ENCODE measurements around the gene GALNT7.
"Not testable (repeated sequence)": the region's sequence is repeated elsewhere in the genome, so short reads cannot be mapped to it uniquely, and the experiment has no call there.

The GALNT7 gene

DNA sequence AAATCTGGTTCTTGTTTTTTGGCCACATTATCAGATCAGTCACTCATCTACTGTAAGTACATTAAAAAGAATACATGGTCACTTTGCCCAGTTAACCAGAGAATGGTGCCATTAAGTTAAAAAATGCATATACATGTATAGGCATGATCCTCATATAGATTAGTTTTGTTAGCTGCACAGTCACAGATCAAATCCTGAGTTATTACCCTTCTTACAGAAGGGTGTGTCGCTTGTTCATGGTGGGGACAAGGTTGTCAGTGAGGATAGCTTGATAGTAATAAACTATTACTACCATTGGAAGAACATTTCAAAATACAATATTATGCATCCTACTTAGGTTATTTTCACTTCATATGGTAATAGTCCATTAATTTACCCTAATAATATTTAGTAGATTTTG lies 48.5 kb downstream of the GALNT7 start:
- H3K36me3 Mint-ChIP-seq (ENCODE audit: insufficient read depth), result no peaks in the 10 kb centered on the region
- no peaks in the 10 kb centered on the region for H3K9me3 Mint-ChIP-seq
- no peak overlapping the region for H3K27ac Mint-ChIP-seq
- H3K4me3 Mint-ChIP-seq, result no peak overlapping the region
- ATAC-seq (replicated peaks) (no peak), DNase-seq (no peak)
- H3K4me1 Mint-ChIP-seq (ENCODE audit: low read depth in 2 of 2), result peaks cover 13 to 25% of the 10 kb centered on the region in 2 donors
- H3K27me3 Mint-ChIP-seq, result no peaks in the 10 kb centered on the region

- no peak for DNase-seq
These were observed 49.1 kb downstream of the GALNT7 start for GRCh38 chr4:173217727-173218126.

GRCh38 chr4:173218411-173219125 lies 50.0 kb downstream of the GALNT7 start:
- ATAC-seq (replicated peaks), result no peak
- peaks cover 13 to 25% of the 10 kb centered on the region in 2 donors for H3K4me1 Mint-ChIP-seq (ENCODE audit: low read depth in 2 of 2)
- no peaks in the 10 kb centered on the region for H3K36me3 Mint-ChIP-seq (ENCODE audit: insufficient read depth)
- no peak overlapping the region for H3K27ac Mint-ChIP-seq
- no peak overlapping the region for H3K4me3 Mint-ChIP-seq
- no peak for DNase-seq
- no peaks in the 10 kb centered on the region for H3K9me3 Mint-ChIP-seq
- H3K27me3 Mint-ChIP-seq, result no peaks in the 10 kb centered on the region

More at GRCh38 chr4:173217727-173218126, 49.1 kb downstream of the GALNT7 start:
- peak overlapping the region in 1 of 2 donors; percentile 15 for H3K27ac Mint-ChIP-seq
- H3K4me3 Mint-ChIP-seq, result no peak overlapping the region
- H3K9me3 Mint-ChIP-seq, result no peaks in the 10 kb centered on the region
- no peaks in the 10 kb centered on the region for H3K27me3 Mint-ChIP-seq
- H3K4me1 Mint-ChIP-seq (ENCODE audit: low read depth in 2 of 2), result peaks cover 13 to 25% of the 10 kb centered on the region in 2 donors
- no peaks in the 10 kb centered on the region for H3K36me3 Mint-ChIP-seq (ENCODE audit: insufficient read depth)
- no peak for ATAC-seq (replicated peaks)

- not testable (repeated sequence) for DNase-seq; H3K27ac Mint-ChIP-seq; H3K9me3 Mint-ChIP-seq; ATAC-seq (replicated peaks); H3K36me3 Mint-ChIP-seq (ENCODE audit: insufficient read depth); H3K27me3 Mint-ChIP-seq; H3K4me3 Mint-ChIP-seq
- peaks cover 13 to 25% of the 10 kb centered on the region in 2 donors for H3K4me1 Mint-ChIP-seq (ENCODE audit: low read depth in 2 of 2)
These were observed 50.5 kb downstream of the GALNT7 start for GRCh38 chr4:173219126-173219437.

DNA sequence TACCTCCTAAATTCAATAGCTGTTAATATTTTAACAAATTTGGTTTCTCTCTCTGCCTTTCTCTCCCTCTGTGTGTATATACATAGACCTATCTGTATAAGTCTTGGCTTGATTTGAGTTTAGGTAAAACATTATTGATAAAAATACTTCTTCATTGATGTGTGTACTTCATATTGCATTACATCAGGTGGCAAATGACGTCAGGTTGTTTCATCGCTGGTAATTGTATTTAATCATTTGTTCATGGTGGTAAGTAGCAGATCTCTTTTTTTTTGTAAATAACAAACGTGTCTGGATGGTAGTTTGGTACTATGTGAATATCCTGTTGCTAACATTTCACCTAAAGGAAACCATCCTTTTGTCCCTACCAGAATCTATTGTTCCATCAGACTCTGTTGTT lies 55.1 kb downstream of the GALNT7 start:
- no peak overlapping the region for H3K4me3 Mint-ChIP-seq
- no peak for DNase-seq

DNA sequence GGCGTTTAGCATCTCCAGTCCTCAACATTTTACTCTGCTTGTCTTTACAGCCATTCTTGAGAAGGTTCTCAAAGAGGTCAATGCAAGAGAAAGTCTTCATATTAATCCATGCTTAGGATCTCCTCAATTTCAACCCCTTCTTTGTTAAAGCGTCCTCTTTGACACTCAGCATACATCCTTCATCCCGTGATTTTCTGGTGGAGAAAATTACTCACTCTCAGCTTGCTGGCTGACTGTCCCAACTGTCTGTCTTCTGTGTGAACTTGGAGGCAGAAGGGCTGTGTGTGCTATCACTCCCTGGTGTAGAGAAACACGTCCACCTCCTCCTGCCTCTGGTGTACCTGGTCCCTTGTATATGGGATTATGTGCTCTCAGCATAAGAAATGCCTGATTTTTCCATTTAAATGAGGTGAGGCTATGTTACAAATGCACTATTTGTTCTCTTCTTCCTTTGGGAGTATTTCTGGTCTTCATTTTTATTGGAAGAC lies 57.8 kb downstream of the GALNT7 start:
- Mint-ChIP-seq H3K9me3 (no peaks in the 10 kb centered on the region), H3K4me3 (no peak overlapping the region), H3K27me3 (no peaks in the 10 kb centered on the region), H3K27ac (no peak overlapping the region), H3K36me3 (ENCODE audit: insufficient read depth) (peaks cover 6% of the 10 kb centered on the region), H3K4me1 (ENCODE audit: low read depth in 2 of 2) (peaks cover 0 to 12% of the 10 kb centered on the region in 2 donors)
- ATAC-seq (replicated peaks) (no peak), DNase-seq (no peak)

More for the DNA sequence above, 55.1 kb downstream of the GALNT7 start:
- ATAC-seq (replicated peaks), result no peak
- Mint-ChIP-seq H3K27ac (no peak overlapping the region), H3K36me3 (ENCODE audit: insufficient read depth) (peaks cover 6% of the 10 kb centered on the region), H3K27me3 (no peaks in the 10 kb centered on the region), H3K4me1 (ENCODE audit: low read depth in 2 of 2) (peaks cover 11 to 15% of the 10 kb centered on the region in 2 donors), H3K9me3 (no peaks in the 10 kb centered on the region)

DNA sequence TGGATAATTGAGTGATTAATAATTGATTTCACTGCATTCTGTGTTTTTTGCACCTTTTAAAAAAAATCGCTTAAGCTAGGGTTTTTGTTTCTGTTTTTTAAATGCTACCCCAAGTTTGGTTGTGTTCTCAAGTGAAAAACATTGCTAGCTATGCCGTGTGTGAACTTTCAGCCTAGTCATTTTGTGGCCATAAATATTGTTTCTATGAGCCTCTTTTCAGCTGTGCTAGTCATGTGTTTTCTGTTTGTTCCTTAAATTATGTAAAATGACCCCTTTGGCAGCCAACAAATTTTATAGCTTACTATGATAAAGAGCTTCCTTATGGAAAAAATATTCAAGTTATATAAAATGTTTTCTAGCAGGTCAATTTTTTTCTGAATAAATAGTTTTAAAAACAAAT lies 59.1 kb downstream of the GALNT7 start:
- Mint-ChIP-seq H3K27me3 (no peaks in the 10 kb centered on the region), H3K4me1 (ENCODE audit: low read depth in 2 of 2) (peaks cover 0 to 16% of the 10 kb centered on the region in 2 donors), H3K27ac (no peak overlapping the region), H3K9me3 (no peaks in the 10 kb centered on the region), H3K4me3 (no peak overlapping the region), H3K36me3 (ENCODE audit: insufficient read depth) (peaks cover 6% of the 10 kb centered on the region)
- no peak for DNase-seq
- no peak for ATAC-seq (replicated peaks)

DNA sequence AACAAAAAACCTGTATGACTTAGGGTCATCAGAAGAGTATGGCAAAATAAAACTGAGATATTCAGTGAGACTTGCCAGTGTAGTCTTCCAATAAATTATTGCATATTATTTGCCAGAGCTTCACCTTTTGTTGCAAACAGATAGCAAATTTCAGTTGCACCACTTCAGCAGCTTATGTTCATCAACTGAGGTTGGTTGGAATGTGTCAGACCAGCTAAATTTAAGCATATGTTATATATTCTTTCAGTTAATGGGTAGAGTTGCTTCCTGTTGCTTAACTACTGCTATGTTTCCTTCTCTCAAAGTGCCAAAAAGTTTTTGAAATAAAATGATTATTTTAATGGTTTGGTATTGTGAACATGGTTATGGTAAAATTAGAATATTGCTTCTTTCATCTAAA lies 61.5 kb downstream of the GALNT7 start:
- Mint-ChIP-seq H3K4me1 (ENCODE audit: low read depth in 2 of 2) (peaks cover 0 to 16% of the 10 kb centered on the region in 2 donors), H3K36me3 (ENCODE audit: insufficient read depth) (peaks cover 6% of the 10 kb centered on the region), H3K27me3 (no peaks in the 10 kb centered on the region), H3K4me3 (no peak overlapping the region), H3K9me3 (no peaks in the 10 kb centered on the region), H3K27ac (no peak overlapping the region)
- DNase-seq (no peak), ATAC-seq (replicated peaks) (no peak)

GRCh38 chr4:173231916-173232315 lies 63.3 kb downstream of the GALNT7 start:
- Mint-ChIP-seq H3K4me3 (no peak overlapping the region), H3K9me3 (no peaks in the 10 kb centered on the region), H3K27ac (no peak overlapping the region), H3K36me3 (ENCODE audit: insufficient read depth) (no peaks in the 10 kb centered on the region), H3K27me3 (no peaks in the 10 kb centered on the region), H3K4me1 (ENCODE audit: low read depth in 2 of 2) (peaks cover under 1 to 17% of the 10 kb centered on the region in 2 donors)
- DNase-seq (no peak), ATAC-seq (replicated peaks) (no peak)

DNA sequence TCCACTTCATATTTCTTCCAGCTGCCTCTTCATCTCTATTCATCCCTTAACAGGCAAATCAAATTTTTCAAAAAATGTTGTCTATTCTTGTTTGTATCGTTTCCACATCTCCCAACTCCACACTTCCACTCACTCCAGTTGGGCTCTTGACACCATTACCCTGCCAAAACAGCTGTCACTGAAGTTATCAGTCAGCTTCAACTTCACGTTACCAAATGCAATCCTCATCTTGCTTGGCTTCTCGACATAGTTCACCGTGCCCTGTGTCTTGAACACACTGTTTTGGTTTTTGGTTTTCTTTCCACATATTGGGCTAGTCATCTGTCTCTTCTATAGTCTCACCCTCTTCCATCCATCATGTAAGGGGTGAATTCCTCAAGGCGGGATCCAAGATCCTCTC lies 65.2 kb downstream of the GALNT7 start:
- no peak overlapping the region for H3K27ac Mint-ChIP-seq
- no peak for ATAC-seq (replicated peaks)
- no peak for DNase-seq
- no peak overlapping the region for H3K4me3 Mint-ChIP-seq
- H3K36me3 Mint-ChIP-seq (ENCODE audit: insufficient read depth), result no peaks in the 10 kb centered on the region
- H3K9me3 Mint-ChIP-seq, result no peaks in the 10 kb centered on the region
- peaks cover 2 to 20% of the 10 kb centered on the region in 2 donors for H3K4me1 Mint-ChIP-seq (ENCODE audit: low read depth in 2 of 2)
- no peaks in the 10 kb centered on the region for H3K27me3 Mint-ChIP-seq

DNA sequence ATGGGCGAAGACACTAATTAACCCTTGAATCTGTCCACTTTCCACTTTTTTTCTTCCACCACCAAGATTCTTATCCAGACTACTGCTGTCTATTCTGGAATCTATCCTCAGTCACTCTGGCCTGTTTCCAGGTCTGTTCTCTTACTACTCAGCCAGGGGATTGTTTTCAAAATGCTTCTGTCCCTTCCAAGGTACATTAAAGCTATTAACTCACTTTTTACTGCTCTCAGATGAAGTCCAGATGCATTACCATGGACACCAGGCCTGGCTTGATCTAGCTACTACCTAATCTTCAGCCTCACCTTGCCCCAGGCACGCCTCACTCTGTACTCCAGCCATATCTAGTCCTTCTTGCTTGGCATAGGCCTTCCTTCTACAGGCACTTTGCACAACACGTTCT lies 66.4 kb downstream of the GALNT7 start:
- Mint-ChIP-seq H3K4me3 (no peak overlapping the region), H3K27ac (no peak overlapping the region), H3K27me3 (no peaks in the 10 kb centered on the region), H3K36me3 (ENCODE audit: insufficient read depth) (no peaks in the 10 kb centered on the region), H3K4me1 (ENCODE audit: low read depth in 2 of 2) (peaks cover 3 to 17% of the 10 kb centered on the region in 2 donors), H3K9me3 (no peaks in the 10 kb centered on the region)
- DNase-seq, result no peak
- ATAC-seq (replicated peaks), result no peak

- DNase-seq (no peak), ATAC-seq (replicated peaks) (no peak)
- no peaks in the 10 kb centered on the region for H3K27me3 Mint-ChIP-seq
- no peak overlapping the region for H3K4me3 Mint-ChIP-seq
- H3K36me3 Mint-ChIP-seq (ENCODE audit: insufficient read depth), result no peaks in the 10 kb centered on the region
- H3K9me3 Mint-ChIP-seq, result no peaks in the 10 kb centered on the region
- peaks cover 3 to 16% of the 10 kb centered on the region in 2 donors for H3K4me1 Mint-ChIP-seq (ENCODE audit: low read depth in 2 of 2)
- H3K27ac Mint-ChIP-seq, result no peak overlapping the region
These were observed 67.7 kb downstream of the GALNT7 start for GRCh38 chr4:173236301-173236700.

DNA sequence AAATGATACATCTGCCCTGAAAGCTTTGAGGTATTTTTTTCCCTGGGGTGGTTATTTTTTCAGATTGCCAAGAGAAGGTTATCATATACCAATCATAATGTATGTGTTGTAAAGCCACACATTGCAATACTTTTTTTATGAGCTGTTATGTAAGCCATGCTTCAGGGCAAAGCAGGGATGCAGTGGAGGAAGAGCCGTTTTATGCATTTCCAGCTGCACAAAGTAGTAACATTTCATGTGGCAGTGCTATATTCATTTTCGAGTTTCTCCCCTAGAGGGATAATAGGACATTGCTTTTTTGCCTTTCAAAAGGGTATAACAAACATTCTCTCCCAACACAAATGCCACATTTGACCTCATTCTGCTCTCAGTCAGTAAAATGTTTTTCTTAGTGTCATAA lies 68.5 kb downstream of the GALNT7 start:
- Mint-ChIP-seq H3K36me3 (ENCODE audit: insufficient read depth) (no peaks in the 10 kb centered on the region), H3K27ac (no peak overlapping the region), H3K27me3 (no peaks in the 10 kb centered on the region), H3K9me3 (no peaks in the 10 kb centered on the region), H3K4me1 (ENCODE audit: low read depth in 2 of 2) (peaks cover 3 to 11% of the 10 kb centered on the region in 2 donors), H3K4me3 (no peak overlapping the region)
- ATAC-seq (replicated peaks) (no peak), DNase-seq (no peak)

- H3K36me3 Mint-ChIP-seq (ENCODE audit: insufficient read depth), result no peaks in the 10 kb centered on the region
- H3K27ac Mint-ChIP-seq, result no peak overlapping the region
- no peak overlapping the region for H3K4me3 Mint-ChIP-seq
- H3K27me3 Mint-ChIP-seq, result no peaks in the 10 kb centered on the region
- H3K4me1 Mint-ChIP-seq (ENCODE audit: low read depth in 2 of 2), result peaks cover 5 to 16% of the 10 kb centered on the region in 2 donors
- no peak for DNase-seq
- H3K9me3 Mint-ChIP-seq, result no peaks in the 10 kb centered on the region
- ATAC-seq (replicated peaks), result no peak
These were observed 69.2 kb downstream of the GALNT7 start for GRCh38 chr4:173237762-173238161.

All from effector memory CD8-positive, alpha-beta T cell (primary cell).